ENCODE measurements around the gene IL9. TPM values are rescaled to one million over a fixed set of nuclear protein-coding genes. Genes with fewer than 3 reads are reported as not detected.

Gene IL9
- total RNA-seq, 1 donor from 2014 or later = not detected

DNA sequence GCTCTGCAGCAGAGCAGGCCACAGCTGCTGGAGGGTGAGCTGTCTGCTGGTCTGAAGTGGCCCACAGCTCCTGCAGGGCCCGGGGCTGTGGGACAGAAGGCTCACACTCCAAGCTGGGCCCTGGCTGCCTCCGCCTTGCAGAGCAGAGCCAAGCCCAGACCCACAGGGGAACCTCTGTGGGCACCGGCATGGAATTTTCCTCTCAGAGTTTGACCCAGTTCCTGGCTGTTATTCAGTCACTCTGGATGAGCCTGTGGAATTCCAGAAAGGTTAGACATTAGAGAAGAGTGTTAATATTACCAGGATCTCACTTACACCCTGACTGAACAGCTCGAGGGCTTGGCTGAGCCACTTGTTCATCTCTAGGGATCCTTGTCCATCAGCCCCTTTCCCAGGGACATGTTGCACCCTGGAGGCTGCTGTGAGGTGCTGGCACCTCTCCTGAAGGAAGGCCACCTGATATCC, 17.5 kb downstream of the IL9 start:
- Mint-ChIP-seq H3K27ac (ENCODE audit: unreplicated experiment) (no peak overlapping the region), H3K4me3 (ENCODE audit: unreplicated experiment) (no peak overlapping the region), H3K4me1 (ENCODE audit: unreplicated experiment) (no peaks in the 10 kb centered on the region), H3K27me3 (ENCODE audit: unreplicated experiment) (peaks cover 55% of the 10 kb centered on the region), H3K9me3 (ENCODE audit: unreplicated experiment) (no peaks in the 10 kb centered on the region), H3K36me3 (ENCODE audit: unreplicated experiment) (no peaks in the 10 kb centered on the region)
- no peak for DNase-seq (ENCODE audit: extremely low spot score, unreplicated experiment)
- TF ChIP-seq, protein P1, sequence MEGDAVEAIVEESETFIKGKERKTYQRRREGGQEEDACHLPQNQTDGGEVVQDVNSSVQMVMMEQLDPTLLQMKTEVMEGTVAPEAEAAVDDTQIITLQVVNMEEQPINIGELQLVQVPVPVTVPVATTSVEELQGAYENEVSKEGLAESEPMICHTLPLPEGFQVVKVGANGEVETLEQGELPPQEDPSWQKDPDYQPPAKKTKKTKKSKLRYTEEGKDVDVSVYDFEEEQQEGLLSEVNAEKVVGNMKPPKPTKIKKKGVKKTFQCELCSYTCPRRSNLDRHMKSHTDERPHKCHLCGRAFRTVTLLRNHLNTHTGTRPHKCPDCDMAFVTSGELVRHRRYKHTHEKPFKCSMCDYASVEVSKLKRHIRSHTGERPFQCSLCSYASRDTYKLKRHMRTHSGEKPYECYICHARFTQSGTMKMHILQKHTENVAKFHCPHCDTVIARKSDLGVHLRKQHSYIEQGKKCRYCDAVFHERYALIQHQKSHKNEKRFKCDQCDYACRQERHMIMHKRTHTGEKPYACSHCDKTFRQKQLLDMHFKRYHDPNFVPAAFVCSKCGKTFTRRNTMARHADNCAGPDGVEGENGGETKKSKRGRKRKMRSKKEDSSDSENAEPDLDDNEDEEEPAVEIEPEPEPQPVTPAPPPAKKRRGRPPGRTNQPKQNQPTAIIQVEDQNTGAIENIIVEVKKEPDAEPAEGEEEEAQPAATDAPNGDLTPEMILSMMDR (IDR thresholded peaks at IDR 0.05) = no peak

DNA sequence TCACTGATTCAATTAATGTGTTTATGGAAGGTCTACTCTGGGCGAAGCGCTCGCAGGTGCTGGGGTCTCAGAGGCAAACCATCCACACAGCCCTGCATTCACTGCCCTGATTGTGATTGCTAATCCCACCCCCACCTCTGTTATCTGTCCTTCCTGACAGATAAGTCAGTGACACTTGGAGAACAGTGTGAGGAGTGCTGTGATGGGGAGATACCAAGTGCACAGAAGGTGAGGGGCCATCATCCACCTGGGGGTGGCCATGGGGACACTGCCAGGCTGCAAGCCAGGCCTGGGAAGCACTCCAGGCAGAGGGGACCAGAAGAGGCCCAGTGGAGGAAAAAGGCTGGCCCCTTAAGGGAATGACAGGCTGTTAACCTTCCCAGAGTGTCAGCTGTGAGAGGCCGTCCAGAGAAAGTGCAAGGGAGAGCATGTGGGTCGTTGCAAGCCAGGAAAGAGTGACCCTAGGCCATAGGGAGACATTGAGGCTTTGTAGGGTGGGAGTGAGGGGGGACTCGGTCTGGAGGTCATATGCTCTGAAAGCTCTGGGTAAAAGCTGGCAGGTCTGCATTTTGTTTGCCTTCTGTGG, 18.0 kb downstream of the IL9 start:
- no peak overlapping the region for H3K27ac Mint-ChIP-seq (ENCODE audit: unreplicated experiment)
- TF ChIP-seq, protein P1 (IDR thresholded peaks at IDR 0.05) = no peak
- H3K4me1 Mint-ChIP-seq (ENCODE audit: unreplicated experiment) = no peaks in the 10 kb centered on the region
- H3K9me3 Mint-ChIP-seq (ENCODE audit: unreplicated experiment) = no peaks in the 10 kb centered on the region
- no peak overlapping the region for H3K4me3 Mint-ChIP-seq (ENCODE audit: unreplicated experiment)
- H3K27me3 Mint-ChIP-seq (ENCODE audit: unreplicated experiment) = peaks cover 50% of the 10 kb centered on the region
- DNase-seq (ENCODE audit: extremely low spot score, unreplicated experiment) = no peak
- no peaks in the 10 kb centered on the region for H3K36me3 Mint-ChIP-seq (ENCODE audit: unreplicated experiment)

DNA sequence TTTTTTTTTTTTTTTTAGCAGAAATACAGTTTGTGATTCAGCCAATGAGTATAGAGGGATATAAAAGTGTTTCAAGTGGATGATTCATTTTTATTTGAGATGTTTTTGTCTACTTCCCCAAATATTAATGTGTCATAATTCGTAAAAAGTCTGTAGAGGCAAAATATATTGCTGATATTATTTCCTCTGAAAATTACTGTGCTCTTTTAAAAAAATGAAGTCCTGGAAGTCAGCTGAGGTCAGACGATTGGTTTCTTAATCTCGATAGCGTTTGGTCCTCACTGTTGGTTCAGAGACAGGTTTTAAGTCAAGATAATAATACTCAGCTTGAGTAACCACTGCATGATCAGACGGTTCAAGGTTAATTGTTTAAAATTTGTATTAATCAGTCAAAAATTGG, 19.5 kb downstream of the IL9 start:
- no peaks in the 10 kb centered on the region for H3K9me3 Mint-ChIP-seq (ENCODE audit: unreplicated experiment)

DNA sequence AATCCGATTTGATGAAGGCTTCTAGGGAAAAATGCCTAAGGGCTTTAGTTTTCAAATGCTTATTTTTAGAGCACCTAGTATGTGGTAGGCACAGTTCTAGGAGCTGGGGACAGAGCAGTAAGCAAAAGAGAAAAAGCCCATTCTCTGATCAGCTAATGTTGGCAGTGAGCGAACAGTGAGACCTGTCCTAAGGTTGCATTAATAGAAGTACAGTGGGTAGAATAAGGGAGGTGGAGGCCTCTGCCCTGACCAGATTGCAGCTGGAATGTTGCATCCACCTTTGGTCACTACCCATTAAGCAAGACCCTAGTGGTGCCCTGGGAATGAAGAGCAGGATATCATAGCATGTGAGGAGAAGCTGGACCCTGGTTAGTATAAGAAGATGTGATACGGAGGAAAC, 20.1 kb downstream of the IL9 start:
- Mint-ChIP-seq H3K9me3 (ENCODE audit: unreplicated experiment) (no peaks in the 10 kb centered on the region), H3K36me3 (ENCODE audit: unreplicated experiment) (no peaks in the 10 kb centered on the region), H3K4me3 (ENCODE audit: unreplicated experiment) (no peak overlapping the region), H3K27me3 (ENCODE audit: unreplicated experiment) (peaks cover 35% of the 10 kb centered on the region), H3K27ac (ENCODE audit: unreplicated experiment) (no peak overlapping the region), H3K4me1 (ENCODE audit: unreplicated experiment) (no peaks in the 10 kb centered on the region)
- TF ChIP-seq, protein P1 (IDR thresholded peaks at IDR 0.05) = no peak
- no peak for DNase-seq (ENCODE audit: extremely low spot score, unreplicated experiment)

More for the DNA sequence above, 19.5 kb downstream of the IL9 start:
- H3K27me3 Mint-ChIP-seq (ENCODE audit: unreplicated experiment) = peaks cover 41% of the 10 kb centered on the region
- no peak overlapping the region for H3K4me3 Mint-ChIP-seq (ENCODE audit: unreplicated experiment)
- H3K27ac Mint-ChIP-seq (ENCODE audit: unreplicated experiment) = no peak overlapping the region
- no peaks in the 10 kb centered on the region for H3K4me1 Mint-ChIP-seq (ENCODE audit: unreplicated experiment)
- TF ChIP-seq, protein P1 (IDR thresholded peaks at IDR 0.05) = no peak
- no peaks in the 10 kb centered on the region for H3K36me3 Mint-ChIP-seq (ENCODE audit: unreplicated experiment)
- no peak for DNase-seq (ENCODE audit: extremely low spot score, unreplicated experiment)

DNA sequence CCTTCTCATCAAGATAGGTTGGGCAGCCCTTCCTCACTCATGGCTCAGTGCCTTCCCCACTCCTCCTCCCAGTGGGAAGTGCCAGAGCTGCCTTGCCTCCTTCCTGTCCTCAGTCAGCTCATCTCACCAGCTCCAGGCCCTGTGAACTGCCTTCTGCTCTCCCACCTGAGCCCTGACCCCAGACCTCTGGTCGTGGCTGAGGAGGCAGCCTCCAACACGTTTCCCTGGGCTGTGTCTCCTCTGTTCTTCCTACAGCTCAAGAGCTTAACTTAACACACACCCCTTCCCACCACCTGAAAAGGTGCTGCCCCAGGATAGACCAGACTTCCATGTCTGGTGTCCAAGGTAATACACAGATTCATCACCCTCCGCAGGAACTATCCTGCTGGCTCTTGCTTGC, 21.2 kb downstream of the IL9 start:
- DNase-seq (ENCODE audit: extremely low spot score, unreplicated experiment) = no peak
- H3K27me3 Mint-ChIP-seq (ENCODE audit: unreplicated experiment) = peaks cover 30% of the 10 kb centered on the region
- H3K4me3 Mint-ChIP-seq (ENCODE audit: unreplicated experiment) = no peak overlapping the region
- H3K27ac Mint-ChIP-seq (ENCODE audit: unreplicated experiment) = no peak overlapping the region
- no peaks in the 10 kb centered on the region for H3K9me3 Mint-ChIP-seq (ENCODE audit: unreplicated experiment)
- H3K36me3 Mint-ChIP-seq (ENCODE audit: unreplicated experiment) = no peaks in the 10 kb centered on the region
- TF ChIP-seq, protein P1 (IDR thresholded peaks at IDR 0.05) = no peak
- H3K4me1 Mint-ChIP-seq (ENCODE audit: unreplicated experiment) = no peaks in the 10 kb centered on the region
